HEK293 (cell line): ENCODE data around the gene IGF1R.

ENCODE experiments used
- KLF10 ChIP-seq: fragments of 450-650 bp; IDR thresholded peaks from 2 replicates; pipeline ENCODE4 v1.5.1; 2018; ENCODE audit warnings: missing biosample characterization, mild to moderate bottlenecking, missing genetic modification characterization
- KLF16 ChIP-seq: fragments of 450-650 bp; formaldehyde crosslinking; IDR thresholded peaks from 2 replicates; pipeline ENCODE4 v1.5.1; 2017; ENCODE audit warnings: missing biosample characterization, missing genetic modification characterization
- KLF9 ChIP-seq: fragments of 450-650 bp; formaldehyde crosslinking; IDR thresholded peaks from 2 replicates; pipeline ENCODE4 v1.5.1; 2016; ENCODE audit warnings: missing biosample characterization, missing genetic modification characterization, low read depth
- PATZ1 ChIP-seq: fragments of 450-650 bp; formaldehyde crosslinking; IDR thresholded peaks from 2 replicates; pipeline ENCODE4 v1.5.1; 2016; ENCODE audit warnings: missing biosample characterization, missing genetic modification characterization
- REST ChIP-seq: fragments of 450-650 bp; formaldehyde crosslinking; IDR thresholded peaks from 2 replicates; pipeline ENCODE4 v1.5.1; 2016; ENCODE audit warnings: missing biosample characterization, missing genetic modification characterization
- SP3 ChIP-seq: fragments of 450-650 bp; formaldehyde crosslinking; IDR thresholded peaks from 2 replicates; pipeline ENCODE4 v1.5.1; 2016; ENCODE audit warnings: missing biosample characterization, missing genetic modification characterization
- ZBTB11 ChIP-seq: fragments of 450-650 bp; formaldehyde crosslinking; conservative IDR thresholded peaks from 2 replicates; pipeline ENCODE4 v1.5.1; 2016; ENCODE audit warnings: low read depth, missing biosample characterization, missing genetic modification characterization
- ZBTB44 ChIP-seq: fragments of 450-650 bp; IDR thresholded peaks from 2 replicates; pipeline ENCODE4 v1.5.1; 2018; ENCODE audit warnings: missing biosample characterization, mild to moderate bottlenecking, missing genetic modification characterization
- ZBTB7A ChIP-seq: fragments of 450-650 bp; formaldehyde crosslinking; IDR thresholded peaks from 2 replicates; pipeline ENCODE4 v1.5.1; 2016; ENCODE audit warnings: low read depth, missing biosample characterization, missing genetic modification characterization
- ZFP69B ChIP-seq: fragments of 450-650 bp; formaldehyde crosslinking; IDR thresholded peaks from 2 replicates; pipeline ENCODE4 v1.5.1; 2016; ENCODE audit warnings: missing biosample characterization, missing genetic modification characterization
- ZNF10 ChIP-seq: fragments of 450-650 bp; formaldehyde crosslinking; IDR thresholded peaks from 2 replicates; pipeline ENCODE4 v1.5.1; 2017; ENCODE audit warnings: missing biosample characterization, missing genetic modification characterization
- ZNF169 ChIP-seq: fragments of 450-650 bp; formaldehyde crosslinking; IDR thresholded peaks from 2 replicates; pipeline ENCODE4 v1.5.1; 2016; ENCODE audit warnings: missing biosample characterization, missing genetic modification characterization
- ZNF223 ChIP-seq: fragments of 450-650 bp; formaldehyde crosslinking; IDR thresholded peaks from 2 replicates; pipeline ENCODE4 v1.5.1; 2016; ENCODE audit warnings: missing biosample characterization, missing genetic modification characterization
- ZNF341 ChIP-seq: fragments of 450-650 bp; formaldehyde crosslinking; IDR thresholded peaks from 2 replicates; pipeline ENCODE4; 2016; ENCODE audit warnings: low read depth, missing biosample characterization, missing genetic modification characterization
- ZNF449 ChIP-seq: fragments of 450-650 bp; formaldehyde crosslinking; IDR thresholded peaks from 2 replicates; pipeline ENCODE4 v1.5.1; 2017; ENCODE audit warnings: missing biosample characterization, mild to moderate bottlenecking, missing genetic modification characterization, moderate library complexity
- ZNF580 ChIP-seq: fragments of 450-650 bp; formaldehyde crosslinking; IDR thresholded peaks from 2 replicates; pipeline ENCODE4 v1.5.1; 2016; ENCODE audit warnings: missing biosample characterization, missing genetic modification characterization
- ZNF626 ChIP-seq: fragments of 450-650 bp; sonication (Bioruptor Pico); formaldehyde crosslinking; IDR thresholded peaks from 2 replicates; pipeline ENCODE4 v1.5.1; 2018; ENCODE audit warnings: missing biosample characterization, missing genetic modification characterization, inconsistent platforms
- ZNF670 ChIP-seq: fragments of 450-650 bp; formaldehyde crosslinking; IDR thresholded peaks from 2 replicates; pipeline ENCODE4 v1.5.1; 2016; ENCODE audit warnings: missing biosample characterization, missing genetic modification characterization, low read depth
- ZNF677 ChIP-seq: fragments of 450-650 bp; IDR thresholded peaks from 2 replicates; pipeline ENCODE4 v1.5.0; 2018; ENCODE audit warnings: missing biosample characterization, mild to moderate bottlenecking, missing genetic modification characterization, moderate library complexity
- ZNF692 ChIP-seq: fragments of 450-650 bp; formaldehyde crosslinking; IDR thresholded peaks from 2 replicates; pipeline ENCODE4 v1.5.1; 2016; ENCODE audit warnings: missing biosample characterization, missing genetic modification characterization
- ZSCAN23 ChIP-seq: fragments of 450-650 bp; formaldehyde crosslinking; IDR thresholded peaks from 2 replicates; pipeline ENCODE4 v1.5.1; 2016; ENCODE audit warnings: missing biosample characterization, missing genetic modification characterization
- ZSCAN5A ChIP-seq: fragments of 450-650 bp; formaldehyde crosslinking; IDR thresholded peaks from 2 replicates; pipeline ENCODE4 v1.5.1; 2016; ENCODE audit warnings: missing biosample characterization, missing genetic modification characterization

The IGF1R gene

GRCh38 chr15:98865397-98866339, 217.3 kb downstream of the IGF1R start (continued):
- TF ChIP-seq ZSCAN5A (tag by site-specific recombination), result no peak
- TF ChIP-seq ZNF169 (tag by site-specific recombination), result no peak
- no peak for TF ChIP-seq ZNF223 (tag by site-specific recombination)
- TF ChIP-seq ZNF677, result no peak
- peak; percentile 67 for TF ChIP-seq ZNF341 (tag by site-specific recombination)
- TF ChIP-seq ZSCAN23 (tag by site-specific recombination), result no peak
- 0 out of 2 replicates have a peak, but pooled peaks have one; percentile 50 for TF ChIP-seq SP3
- peak; percentile 90 for TF ChIP-seq ZNF692 (tag by site-specific recombination)
- peak; percentile 24; the same call in 1 of the 2 replicates for TF ChIP-seq PATZ1
- TF ChIP-seq ZNF670 (tag by site-specific recombination), result no peak
- no peak for TF ChIP-seq ZBTB7A (tag by site-specific recombination)
- no peak for TF ChIP-seq ZNF580 (tag by site-specific recombination)
- TF ChIP-seq KLF9, result peak; percentile 87
- peak; percentile 91 for TF ChIP-seq ZBTB11 (tag by site-specific recombination)
- TF ChIP-seq ZNF10 (tag by site-specific recombination), result no peak
- TF ChIP-seq ZBTB44 (tag by site-specific recombination), result peak; percentile 26; the same call in 1 of the 2 replicates
- no peak for TF ChIP-seq REST (tag by site-specific recombination)
- peak; percentile 77; the same call in 1 of the 2 replicates for TF ChIP-seq KLF16 (tag by site-specific recombination)
- TF ChIP-seq KLF10 (tag by site-specific recombination), result peak; percentile 95
- TF ChIP-seq ZFP69B, result peak; percentile 80
- no peak for TF ChIP-seq ZNF626
- TF ChIP-seq ZNF449 (tag by site-specific recombination), result peak; percentile 67; the same call in 1 of the 2 replicates
